Testis (tissue), 5 donors: Measurements from ENCODE around the gene AOC2. TPM values are rescaled to one million over a fixed set of nuclear protein-coding genes. Genes with fewer than 3 reads are reported as not detected.

Experiments
- DNase-seq: peaks from one replicate; pipeline ENCODE4 v3.0.0-alpha.2; 2019
- H3K27ac ChIP-seq, 2 donors: fragments of 200-600 bp; sonication (generic); one replicate each; pipeline ENCODE4 v1.5.1; 2019
- H3K27me3 ChIP-seq: fragments of 200-600 bp; sonication (generic); one replicate; pipeline ENCODE4 v1.5.1; 2019
- H3K36me3 ChIP-seq: fragments of 200-600 bp; sonication (generic); one replicate; pipeline ENCODE4 v1.5.1; 2017; ENCODE audit warnings: low read depth; ENCODE audit errors: missing control alignments
- H3K4me1 ChIP-seq: fragments of 200-600 bp; sonication (generic); one replicate; pipeline ENCODE4 v1.5.1; 2019
- H3K4me3 ChIP-seq, 2 donors: fragments of 200-600 bp; sonication (generic); one replicate each; pipeline ENCODE4 v1.5.1; 2017 to 2019
- H3K9me3 ChIP-seq: fragments of 200-600 bp; sonication (generic); one replicate; pipeline ENCODE4 v1.5.1; 2017
- POLR2A ChIP-seq: fragments of 450-650 bp; IDR thresholded peaks from one replicate; pipeline ENCODE4 v1.6.1; 2017; ENCODE audit warnings: antibody characterized with exemption, mild to moderate bottlenecking, moderate library complexity
- WGBS, 2 donors: methylation state at CpG; one replicate each; pipeline ENCODE4 v1.1.5; 2018; 5-methylcytosine and 5-hydroxymethylcytosine counted together
- intact Hi-C: fragments of 100-400 bp; cut with DNase I; formaldehyde crosslinking; loops from one replicate; pipeline ENCODE4 v1.15.1; 2023; ENCODE audit warnings: low total_unique reads
- long read RNA-seq, 2 donors: transcript quantifications; one replicate each; lab custom pipeline, GENCODE V29; 2026
- polyA plus RNA-seq: library from polyadenylated mRNA; stranded (reverse); fragments of 350-450 nt; fragmentation: Illumina TruSeq; extraction: RNeasy Lipid Tissue Mini Kit (QIAGEN cat#74804); gene quantifications from one replicate; pipeline ENCODE4 v1.2.3, GENCODE V29; 2014; ENCODE audit warnings: low read depth, low replicate concordance; ENCODE audit not compliant: insufficient read depth
- total RNA-seq, 2 donors: library from RNA; depleted of rRNA; stranded (reverse); fragments of >200 nt; gene quantifications; one replicate each; pipeline ENCODE4 v1.2.3, GENCODE V29; 2016
- TF ChIP-seq, protein P1 (sequence below), 3 experiments: fragments of 450-650 bp in 2 of 3; fragments of 200-600 bp in 1 of 3; sonication (generic) in 1 of 3; IDR thresholded peaks; one replicate each; pipeline ENCODE4 v1.5.1; 2016 to 2019; ENCODE audit warnings: antibody characterized with exemption in 3 of 3, mild to moderate bottlenecking in 2 of 3, moderate library complexity in 1 of 3

Gene AOC2, protein sequence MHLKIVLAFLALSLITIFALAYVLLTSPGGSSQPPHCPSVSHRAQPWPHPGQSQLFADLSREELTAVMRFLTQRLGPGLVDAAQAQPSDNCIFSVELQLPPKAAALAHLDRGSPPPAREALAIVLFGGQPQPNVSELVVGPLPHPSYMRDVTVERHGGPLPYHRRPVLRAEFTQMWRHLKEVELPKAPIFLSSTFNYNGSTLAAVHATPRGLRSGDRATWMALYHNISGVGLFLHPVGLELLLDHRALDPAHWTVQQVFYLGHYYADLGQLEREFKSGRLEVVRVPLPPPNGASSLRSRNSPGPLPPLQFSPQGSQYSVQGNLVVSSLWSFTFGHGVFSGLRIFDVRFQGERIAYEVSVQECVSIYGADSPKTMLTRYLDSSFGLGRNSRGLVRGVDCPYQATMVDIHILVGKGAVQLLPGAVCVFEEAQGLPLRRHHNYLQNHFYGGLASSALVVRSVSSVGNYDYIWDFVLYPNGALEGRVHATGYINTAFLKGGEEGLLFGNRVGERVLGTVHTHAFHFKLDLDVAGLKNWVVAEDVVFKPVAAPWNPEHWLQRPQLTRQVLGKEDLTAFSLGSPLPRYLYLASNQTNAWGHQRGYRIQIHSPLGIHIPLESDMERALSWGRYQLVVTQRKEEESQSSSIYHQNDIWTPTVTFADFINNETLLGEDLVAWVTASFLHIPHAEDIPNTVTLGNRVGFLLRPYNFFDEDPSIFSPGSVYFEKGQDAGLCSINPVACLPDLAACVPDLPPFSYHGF
- 10 to 100 TPM; 10.3 to 14.6 TPM for total RNA-seq
- polyA plus RNA-seq, result 5.7 TPM
- long read RNA-seq, donor 1, result 0 reads
- long read RNA-seq, donor 2, result 0 reads

DNA sequence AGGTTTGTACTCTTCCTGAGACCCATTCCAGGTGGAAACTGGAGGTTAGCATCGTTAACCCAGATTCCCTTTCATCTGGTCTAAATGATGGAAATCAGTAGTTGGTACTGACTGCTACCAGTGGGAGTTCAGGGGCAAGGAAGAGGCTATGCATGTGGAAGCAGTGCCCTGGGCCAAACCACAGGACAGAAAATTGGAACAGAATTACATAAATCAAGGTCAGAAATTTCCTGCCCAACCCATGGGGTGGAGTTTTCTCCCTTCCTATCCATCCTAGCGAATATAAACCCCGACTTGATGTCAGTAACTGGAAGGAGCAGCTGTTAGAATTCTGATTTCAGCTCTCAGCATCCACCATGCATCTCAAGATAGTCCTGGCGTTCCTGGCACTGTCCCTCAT lies at the start of gene AOC2:
Gene AOC2 (plus strand): TSS at position 310 of the 400 bp plus-strand sequence. CDS start 47 bp downstream, at position 357.
- no peaks in the 10 kb centered on the region for H3K4me1 ChIP-seq
- DNase-seq, result no peak
- no peak within 1 kb of the TSS for H3K4me3 ChIP-seq
- H3K27ac ChIP-seq, result no peak within 1 kb of the TSS
- TF ChIP-seq, protein P1, sequence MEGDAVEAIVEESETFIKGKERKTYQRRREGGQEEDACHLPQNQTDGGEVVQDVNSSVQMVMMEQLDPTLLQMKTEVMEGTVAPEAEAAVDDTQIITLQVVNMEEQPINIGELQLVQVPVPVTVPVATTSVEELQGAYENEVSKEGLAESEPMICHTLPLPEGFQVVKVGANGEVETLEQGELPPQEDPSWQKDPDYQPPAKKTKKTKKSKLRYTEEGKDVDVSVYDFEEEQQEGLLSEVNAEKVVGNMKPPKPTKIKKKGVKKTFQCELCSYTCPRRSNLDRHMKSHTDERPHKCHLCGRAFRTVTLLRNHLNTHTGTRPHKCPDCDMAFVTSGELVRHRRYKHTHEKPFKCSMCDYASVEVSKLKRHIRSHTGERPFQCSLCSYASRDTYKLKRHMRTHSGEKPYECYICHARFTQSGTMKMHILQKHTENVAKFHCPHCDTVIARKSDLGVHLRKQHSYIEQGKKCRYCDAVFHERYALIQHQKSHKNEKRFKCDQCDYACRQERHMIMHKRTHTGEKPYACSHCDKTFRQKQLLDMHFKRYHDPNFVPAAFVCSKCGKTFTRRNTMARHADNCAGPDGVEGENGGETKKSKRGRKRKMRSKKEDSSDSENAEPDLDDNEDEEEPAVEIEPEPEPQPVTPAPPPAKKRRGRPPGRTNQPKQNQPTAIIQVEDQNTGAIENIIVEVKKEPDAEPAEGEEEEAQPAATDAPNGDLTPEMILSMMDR (IDR thresholded peaks at IDR 0.05), result no peak
- no peak for TF ChIP-seq POLR2A
- no peaks in the 10 kb centered on the region for H3K9me3 ChIP-seq
- H3K27me3 ChIP-seq, result no peaks in the 10 kb centered on the region
- 70 to 76% methylated on average over 4 of the region's 4 CpGs for WGBS, 2 donors
- H3K36me3 ChIP-seq, result no peaks in the 10 kb centered on the region
- intact Hi-C loops, result loop anchor here (5.0 kb wide), 1 partner anchor 83 kb away; no protein-coding TSS in a partner anchor

DNA sequence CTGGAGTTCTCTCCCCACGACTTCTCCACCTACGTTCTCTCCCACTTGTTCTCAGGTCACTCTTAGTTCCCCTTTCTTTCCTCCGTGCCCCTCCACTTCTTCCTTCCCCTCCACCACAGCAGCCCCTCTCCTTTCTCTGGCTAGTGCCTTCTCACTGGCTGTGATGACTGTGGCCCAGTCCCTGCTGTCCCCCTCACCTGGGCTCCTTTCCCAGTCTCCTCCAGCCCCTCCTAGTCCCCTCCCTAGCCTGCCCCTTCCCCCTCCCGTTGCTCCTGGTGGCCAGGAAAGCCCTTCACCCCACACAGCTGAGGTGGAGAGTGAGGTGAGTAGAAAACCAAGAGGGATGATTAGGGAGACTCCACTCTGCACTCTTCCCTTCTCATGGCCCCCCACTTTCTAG lies 49.3 kb upstream of the AOC2 start:
- Histone ChIP-seq H3K27ac (no peak overlapping the region), H3K36me3 (no peaks in the 10 kb centered on the region), H3K4me1 (peaks cover 11% of the 10 kb centered on the region), H3K9me3 (no peaks in the 10 kb centered on the region), H3K27me3 (no peaks in the 10 kb centered on the region), H3K4me3 (no peak overlapping the region)
- TF ChIP-seq POLR2A, result no peak
- TF ChIP-seq, protein P1 (IDR thresholded peaks at IDR 0.05), result no peak
- DNase-seq, result no peak
- 75 to 77% methylated on average over 4 of the region's 4 CpGs for WGBS, 2 donors
- intact Hi-C loops, result no loop called here

DNA sequence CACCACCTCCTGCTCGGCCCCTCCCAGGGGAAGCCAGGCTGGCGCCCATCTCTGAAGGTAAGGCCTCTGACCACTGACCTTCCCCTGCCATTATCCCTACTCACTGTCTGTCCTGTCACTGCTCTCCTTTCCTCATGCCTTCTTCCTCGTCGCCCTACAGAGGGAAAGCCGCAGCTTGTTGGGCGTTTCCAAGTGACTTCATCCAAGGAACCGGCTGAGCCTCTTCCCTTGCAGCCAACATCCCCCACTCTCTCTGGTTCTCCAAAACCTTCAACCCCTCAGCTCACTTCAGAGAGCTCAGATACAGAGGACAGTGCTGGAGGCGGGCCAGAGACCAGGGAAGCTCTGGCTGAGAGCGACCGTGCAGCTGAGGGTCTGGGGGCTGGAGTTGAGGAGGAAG lies 48.9 kb upstream of the AOC2 start:
- H3K27me3 ChIP-seq, result no peaks in the 10 kb centered on the region
- TF ChIP-seq POLR2A, result no peak
- TF ChIP-seq, protein P1 (IDR thresholded peaks at IDR 0.05), result no peak
- H3K4me3 ChIP-seq, result no peak overlapping the region
- intact Hi-C loops, result no loop called here
- H3K27ac ChIP-seq, result no peak overlapping the region
- no peaks in the 10 kb centered on the region for H3K9me3 ChIP-seq
- WGBS, 2 donors, result 83 to 87% methylated on average over 10 of the region's 10 CpGs
- H3K4me1 ChIP-seq, result peaks cover 11% of the 10 kb centered on the region
- DNase-seq, result no peak
- no peaks in the 10 kb centered on the region for H3K36me3 ChIP-seq

DNA sequence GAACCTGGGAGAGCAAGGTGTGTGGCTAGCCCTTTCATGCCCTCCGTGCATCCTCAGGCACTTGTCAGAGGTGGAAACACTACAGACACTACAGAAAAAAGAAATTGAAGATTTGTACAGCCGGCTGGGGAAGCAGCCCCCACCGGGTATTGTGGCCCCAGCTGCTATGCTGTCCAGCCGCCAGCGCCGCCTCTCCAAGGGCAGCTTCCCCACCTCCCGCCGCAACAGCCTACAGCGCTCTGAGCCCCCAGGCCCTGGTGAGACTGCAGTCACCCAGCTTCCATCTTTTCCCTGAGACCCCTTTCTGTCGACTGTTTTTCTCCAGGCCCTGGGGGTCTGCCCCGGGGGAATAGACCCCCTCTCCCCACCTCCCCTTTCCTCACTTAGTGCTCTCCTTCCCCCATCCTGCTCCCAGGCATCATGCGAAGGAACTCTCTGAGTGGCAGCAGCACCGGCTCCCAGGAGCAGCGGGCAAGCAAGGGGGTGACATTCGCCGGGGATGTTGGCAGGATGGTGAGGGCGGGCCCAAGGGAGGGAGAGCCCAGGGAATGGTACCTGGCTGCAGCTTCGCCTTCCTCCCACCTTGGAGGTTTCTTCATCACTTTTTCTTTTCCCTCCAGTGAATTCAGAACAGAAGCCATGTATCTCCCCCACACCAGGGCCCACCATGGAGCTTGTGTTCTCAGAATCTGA lies 48.2 kb upstream of the AOC2 start:
- WGBS, 2 donors, result 92 to 94% methylated on average over 18 of the region's 18 CpGs
- DNase-seq, result no peak
- no peaks in the 10 kb centered on the region for H3K36me3 ChIP-seq
- no peak overlapping the region for H3K27ac ChIP-seq
- TF ChIP-seq, protein P1 (IDR thresholded peaks at IDR 0.05), result no peak
- TF ChIP-seq POLR2A, result no peak
- H3K4me3 ChIP-seq, result no peak overlapping the region
- no peaks in the 10 kb centered on the region for H3K9me3 ChIP-seq
- no peaks in the 10 kb centered on the region for H3K27me3 ChIP-seq
- intact Hi-C loops, result no loop called here
- peaks cover 11% of the 10 kb centered on the region for H3K4me1 ChIP-seq
